Hypothalamus (tissue), 51 donors: ENCODE measurements around the gene TMEM181.
"Not testable (repeated sequence)": the region's sequence is repeated elsewhere in the genome, so short reads cannot be mapped to it uniquely, and the experiment has no call there.

Experiments used
- DNase-seq, 51 donors: peaks; one replicate each; lab custom pipeline; 2025; lab: John Stamatoyannopoulos, UW

TMEM181 gene

GRCh38 chr6:158674342-158675131 lies 114.6 kb downstream of the TMEM181 start:
- no peak for DNase-seq

DNA sequence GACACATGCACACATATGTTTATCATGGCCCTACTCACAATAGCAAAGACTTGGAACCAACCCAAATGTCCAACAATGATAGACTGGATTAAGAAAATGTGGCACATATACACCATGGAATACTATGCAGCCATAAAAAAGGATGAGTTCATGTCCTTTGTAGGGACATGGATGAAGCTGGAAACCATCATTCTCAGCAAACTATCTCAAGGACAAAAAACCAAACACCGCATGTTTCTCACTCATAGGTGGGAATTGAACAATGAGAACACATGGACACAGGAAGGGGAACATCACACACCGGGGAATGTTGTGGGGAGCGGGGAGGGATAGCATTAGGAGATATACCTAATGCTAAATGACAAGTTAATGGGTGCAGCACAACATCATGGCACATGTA lies 117.2 kb downstream of the TMEM181 start:
- not testable (repeated sequence) for DNase-seq

DNA sequence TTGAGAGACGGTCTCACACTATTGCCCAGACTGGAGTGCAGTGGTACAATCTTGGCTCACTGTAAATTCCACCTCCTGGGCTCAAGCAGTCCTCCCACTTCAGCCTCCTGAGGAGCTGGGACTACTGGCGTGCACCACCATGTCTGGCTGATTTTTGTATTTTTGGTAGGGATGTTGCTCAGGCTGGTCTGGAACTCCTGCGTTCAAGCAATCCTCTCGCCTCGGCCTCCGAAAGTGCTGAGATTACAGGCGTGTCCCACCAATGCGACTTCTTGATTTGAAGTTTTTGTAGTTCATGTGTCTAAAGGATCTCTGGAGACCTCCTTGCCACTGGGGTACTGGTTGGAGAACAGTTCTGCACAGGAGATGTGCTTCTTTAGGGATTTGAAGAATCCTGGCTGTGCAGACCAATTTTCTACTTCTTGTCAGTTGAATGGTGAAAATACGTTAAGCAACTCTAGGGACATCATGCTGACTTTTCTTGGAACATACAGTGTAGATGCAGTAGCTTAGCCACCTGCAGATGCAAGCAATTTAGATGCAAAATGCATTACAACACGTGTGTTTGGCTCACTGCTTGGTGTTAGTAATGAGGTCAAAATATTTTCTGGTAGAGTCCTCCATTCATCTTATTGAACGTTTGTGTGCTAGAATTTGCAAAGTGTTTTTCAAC lies 118.2 kb downstream of the TMEM181 start:
- no peak for DNase-seq

- DNase-seq: no peak
Measured at GRCh38 chr6:158680015-158680414, 120.1 kb downstream of the TMEM181 start.

GRCh38 chr6:158680481-158680880 lies 120.6 kb downstream of the TMEM181 start:
- no peak for DNase-seq

DNA sequence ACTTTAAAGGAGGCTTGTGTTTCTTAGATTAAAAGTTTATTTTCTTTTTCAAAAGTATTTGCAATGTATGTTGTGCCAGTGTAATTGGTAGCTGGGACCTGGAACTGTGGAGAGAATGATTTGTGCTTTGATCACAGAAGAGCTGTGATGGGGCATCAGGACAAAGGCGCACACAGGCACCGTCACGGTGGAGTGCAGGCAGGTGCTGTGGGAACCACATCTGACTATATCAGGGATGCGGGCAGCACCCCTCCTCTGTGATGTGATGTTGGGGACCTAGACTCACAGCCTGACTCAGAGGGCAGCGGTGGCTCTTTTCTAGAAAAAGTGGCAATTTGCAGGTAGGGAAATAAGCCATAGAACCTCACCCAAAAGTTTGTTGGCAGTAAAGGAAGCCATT lies 124.4 kb downstream of the TMEM181 start:
- no peak for DNase-seq

- DNase-seq: no peak
Measured at GRCh38 chr6:158684745-158685324, 124.9 kb downstream of the TMEM181 start.
